Activated CD8-positive, alpha-beta memory T cell treated with anti-CD3 and anti-CD28 coated beads, Interleukin-2, amount 50 U/mL, for 4 hours (primary cell): Measurements from ENCODE around the gene C1QTNF1.

Source experiments
- DNase-seq: peaks from one replicate; pipeline ENCODE4 v3.0.0-alpha.2; 2020

Gene C1QTNF1

GRCh38 chr17:79023886-79024771, at the start of gene C1QTNF1:
Gene C1QTNF1, plus strand, starts transcription at chr17:79024169. Its CDS starts 19,800 bp downstream, at chr17:79043969.
- DNase-seq: no peak

- DNase-seq: no peak
Measured at GRCh38 chr17:78974635-78975591, 49.1 kb upstream of the C1QTNF1 start.

GRCh38 chr17:78976907-78977680, 46.9 kb upstream of the C1QTNF1 start:
- DNase-seq: no peak

GRCh38 chr17:78977681-78977943, 46.4 kb upstream of the C1QTNF1 start:
- DNase-seq: no peak

GRCh38 chr17:78977997-78978973, 45.7 kb upstream of the C1QTNF1 start:
- no peak for DNase-seq

GRCh38 chr17:78979780-78980623, 44.0 kb upstream of the C1QTNF1 start, which contains the start of gene LGALS3BP:
Gene LGALS3BP, minus strand, starts transcription at chr17:78979923. Its CDS starts 2,732 bp downstream, at chr17:78977191.
- DNase-seq: no peak

- no peak for DNase-seq
Measured at GRCh38 chr17:78980624-78980972, 43.4 kb upstream of the C1QTNF1 start.

- DNase-seq: no peak
Measured at GRCh38 chr17:78981010-78981888, 42.7 kb upstream of the C1QTNF1 start.

- DNase-seq: no peak
Measured at GRCh38 chr17:78985395-78985794, 38.6 kb upstream of the C1QTNF1 start.

GRCh38 chr17:78986048-78986648, 37.8 kb upstream of the C1QTNF1 start:
- no peak for DNase-seq

GRCh38 chr17:78986649-78987328, 37.2 kb upstream of the C1QTNF1 start:
- no peak for DNase-seq

- no peak for DNase-seq
Measured at GRCh38 chr17:78988152-78988551, 35.8 kb upstream of the C1QTNF1 start.

GRCh38 chr17:78990349-78991016, 33.5 kb upstream of the C1QTNF1 start:
- DNase-seq: no peak

GRCh38 chr17:78991017-78991738, 32.8 kb upstream of the C1QTNF1 start:
- no peak for DNase-seq

- no peak for DNase-seq
Measured at GRCh38 chr17:78991906-78992532, 31.9 kb upstream of the C1QTNF1 start.

GRCh38 chr17:78992542-78993212, 31.3 kb upstream of the C1QTNF1 start:
- DNase-seq: no peak
